PC-3 (cell line): ENCODE data around the gene RAP1GAP2. TPM values are rescaled to one million over a fixed set of nuclear protein-coding genes. Genes with fewer than 3 reads are reported as not detected.
A peak's percentile ranks its signal among the peaks of the same experiment; 100 is the strongest.

Experiments used
- ATAC-seq: fragments of 200-7000 bp; cut with Tn5 transposase; 2 replicates; pipeline ENCODE4 v1.9.1; 2020; ENCODE audit warnings: mild to moderate bottlenecking, moderate library complexity
- BruUV-seq: library from RNA; stranded (reverse); fragments of 400-500 nt; replicated peaks from 2 replicates; lab custom pipeline; 2021; lab: Mats Ljungman, UMichigan
- CTCF ChIA-PET: fragments of 300-600 bp; sonication (Branson Sonifier 250); formaldehyde crosslinking; loops from one replicate; lab custom pipeline; 2022; ENCODE audit warnings: antibody characterized with exemption; lab: Charles Lee
- POLR2A ChIA-PET: fragments of 300-600 bp; sonication (Branson Sonifier 250); formaldehyde crosslinking; loops from one replicate; lab custom pipeline; 2022; ENCODE audit warnings: antibody characterized with exemption; ENCODE audit not compliant: unreplicated experiment; lab: Charles Lee
- DNase-seq: peaks from one replicate; pipeline ENCODE4 v3.0.0-alpha.2; 2015
- H2AFZ ChIP-seq: fragments of 300-600 bp; sonication (generic); 2 replicates; pipeline ENCODE4 v1.6.0; 2016; ENCODE audit warnings: antibody characterized with exemption, low read length
- H3F3A ChIP-seq: fragments of 300-600 bp; sonication (generic); one replicate; pipeline ENCODE4 v1.6.0; 2017; ENCODE audit warnings: antibody characterized with exemption, low read length, control low read depth, mild to moderate bottlenecking; ENCODE audit not compliant: unreplicated experiment
- H3K27ac ChIP-seq: fragments of 300-600 bp; sonication (generic); 2 replicates; pipeline ENCODE4 v1.5.1; 2016; ENCODE audit warnings: mild to moderate bottlenecking, low read length
- H3K27me3 ChIP-seq: fragments of 300-600 bp; sonication (generic); 2 replicates; pipeline ENCODE4 v1.6.1; 2016; ENCODE audit warnings: low read length, mixed read lengths
- H3K36me3 ChIP-seq: fragments of 300-600 bp; sonication (generic); 2 replicates; pipeline ENCODE4 v1.6.1; 2016; ENCODE audit warnings: low read depth, mixed run types, low read length, mixed read lengths
- H3K4me1 ChIP-seq: fragments of 300-600 bp; sonication (generic); 2 replicates; pipeline ENCODE4 v1.5.1; 2016; ENCODE audit warnings: low read length; ENCODE audit not compliant: insufficient read depth
- H3K4me2 ChIP-seq: fragments of 300-600 bp; sonication (generic); 2 replicates; pipeline ENCODE4 v1.6.0; 2016; ENCODE audit warnings: low read length
- H3K4me3 ChIP-seq: fragments of 300-600 bp; sonication (generic); 2 replicates; pipeline ENCODE4 v1.5.1; 2016; ENCODE audit warnings: mild to moderate bottlenecking, low read length, mixed read lengths
- H3K79me2 ChIP-seq: fragments of 300-600 bp; sonication (generic); 2 replicates; pipeline ENCODE4 v1.6.1; 2017; ENCODE audit warnings: low read length, mixed read lengths
- H3K9ac ChIP-seq: fragments of 300-600 bp; sonication (generic); 2 replicates; pipeline ENCODE4 v1.6.0; 2016; ENCODE audit warnings: mild to moderate bottlenecking, low read length
- H3K9me2 ChIP-seq: fragments of 300-600 bp; sonication (generic); replicated peaks from 2 replicates; pipeline ENCODE4 v1.6.1; 2016; ENCODE audit warnings: mixed run types, low read length, mixed read lengths
- H3K9me3 ChIP-seq: fragments of 300-600 bp; sonication (generic); 2 replicates; pipeline ENCODE4 v1.6.1; 2016; ENCODE audit warnings: low read length, mixed read lengths
- H4K20me1 ChIP-seq: fragments of 300-600 bp; sonication (generic); 2 replicates; pipeline ENCODE4 v1.6.1; 2016; ENCODE audit warnings: low read length, mixed read lengths
- EZH2 ChIP-seq: fragments of 300-600 bp; sonication (generic); IDR thresholded peaks from one replicate; pipeline ENCODE4 v1.6.1; 2017; ENCODE audit warnings: antibody characterized with exemption, mild to moderate bottlenecking, low read length; ENCODE audit not compliant: unreplicated experiment
- EZH2phosphoT487 ChIP-seq: fragments of 300-600 bp; sonication (generic); IDR thresholded peaks from 2 replicates; pipeline ENCODE4 v1.6.1; 2018; ENCODE audit warnings: mild to moderate bottlenecking, antibody characterized with exemption, low read length, borderline replicate concordance
- intact Hi-C: fragments of 100-400 bp; cut with micrococcal nuclease; formaldehyde crosslinking; loops from 2 replicates; pipeline ENCODE4 v1.9.0; 2023
- total RNA-seq: library from RNA; depleted of rRNA; stranded (reverse); fragments of >200 nt; gene quantifications from 2 replicates; pipeline ENCODE4 v1.2.3, GENCODE V29; 2014
- TF ChIP-seq, protein P1 (sequence below): fragments of 300-600 bp; sonication (generic); conservative IDR thresholded peaks from 2 replicates; pipeline ENCODE4 v1.5.1; 2017; ENCODE audit warnings: antibody characterized with exemption, low read depth, mild to moderate bottlenecking, low read length

RAP1GAP2 gene
- total RNA-seq, 1 experiment from 2014 or later = 14.5 TPM

- H3K4me1 ChIP-seq = peaks cover 29% of the 10 kb centered on the region
- TF ChIP-seq EZH2 (no peak), EZH2phosphoT487 (no peak)
- TF ChIP-seq, protein P1, sequence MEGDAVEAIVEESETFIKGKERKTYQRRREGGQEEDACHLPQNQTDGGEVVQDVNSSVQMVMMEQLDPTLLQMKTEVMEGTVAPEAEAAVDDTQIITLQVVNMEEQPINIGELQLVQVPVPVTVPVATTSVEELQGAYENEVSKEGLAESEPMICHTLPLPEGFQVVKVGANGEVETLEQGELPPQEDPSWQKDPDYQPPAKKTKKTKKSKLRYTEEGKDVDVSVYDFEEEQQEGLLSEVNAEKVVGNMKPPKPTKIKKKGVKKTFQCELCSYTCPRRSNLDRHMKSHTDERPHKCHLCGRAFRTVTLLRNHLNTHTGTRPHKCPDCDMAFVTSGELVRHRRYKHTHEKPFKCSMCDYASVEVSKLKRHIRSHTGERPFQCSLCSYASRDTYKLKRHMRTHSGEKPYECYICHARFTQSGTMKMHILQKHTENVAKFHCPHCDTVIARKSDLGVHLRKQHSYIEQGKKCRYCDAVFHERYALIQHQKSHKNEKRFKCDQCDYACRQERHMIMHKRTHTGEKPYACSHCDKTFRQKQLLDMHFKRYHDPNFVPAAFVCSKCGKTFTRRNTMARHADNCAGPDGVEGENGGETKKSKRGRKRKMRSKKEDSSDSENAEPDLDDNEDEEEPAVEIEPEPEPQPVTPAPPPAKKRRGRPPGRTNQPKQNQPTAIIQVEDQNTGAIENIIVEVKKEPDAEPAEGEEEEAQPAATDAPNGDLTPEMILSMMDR = no peak
- no peaks in the 10 kb centered on the region for H3K9me3 ChIP-seq
- H3K27ac ChIP-seq = peak overlapping the region; percentile 89
- POLR2A ChIA-PET = interaction anchor here (0.7 kb wide), 2 partner anchors 27 to 933 kb away, joined by 8 read pairs; no protein-coding TSS in a partner anchor
- no peak overlapping the region for H3K4me3 ChIP-seq
- no peaks in the 10 kb centered on the region for H3K79me2 ChIP-seq
- CTCF ChIA-PET = no interaction called here
- BruUV-seq = no TSS peak
- DNase-seq = no peak
- H3K36me3 ChIP-seq = 0 out of 2 replicates have a peak, but pooled peaks cover 5% of the 10 kb centered on the region
- peak; percentile 19; the same call in 1 of the 2 replicates for ATAC-seq
- no peaks in the 10 kb centered on the region for H3K9me2 ChIP-seq
- peak overlapping the region; percentile 43 for H3K9ac ChIP-seq
- H3K27me3 ChIP-seq = no peaks in the 10 kb centered on the region
- H2AFZ ChIP-seq = no peak overlapping the region
- peak overlapping the region; percentile 43 for H3K4me2 ChIP-seq
- H3F3A ChIP-seq = no peaks in the 10 kb centered on the region
- intact Hi-C loops = loop anchor here (2.0 kb wide), 1 partner anchor 43 kb away; no protein-coding TSS in a partner anchor
- H4K20me1 ChIP-seq = no peaks in the 10 kb centered on the region
These were observed 207.3 kb downstream of the RAP1GAP2 start for GRCh38 chr17:3003296-3004149.

DNA sequence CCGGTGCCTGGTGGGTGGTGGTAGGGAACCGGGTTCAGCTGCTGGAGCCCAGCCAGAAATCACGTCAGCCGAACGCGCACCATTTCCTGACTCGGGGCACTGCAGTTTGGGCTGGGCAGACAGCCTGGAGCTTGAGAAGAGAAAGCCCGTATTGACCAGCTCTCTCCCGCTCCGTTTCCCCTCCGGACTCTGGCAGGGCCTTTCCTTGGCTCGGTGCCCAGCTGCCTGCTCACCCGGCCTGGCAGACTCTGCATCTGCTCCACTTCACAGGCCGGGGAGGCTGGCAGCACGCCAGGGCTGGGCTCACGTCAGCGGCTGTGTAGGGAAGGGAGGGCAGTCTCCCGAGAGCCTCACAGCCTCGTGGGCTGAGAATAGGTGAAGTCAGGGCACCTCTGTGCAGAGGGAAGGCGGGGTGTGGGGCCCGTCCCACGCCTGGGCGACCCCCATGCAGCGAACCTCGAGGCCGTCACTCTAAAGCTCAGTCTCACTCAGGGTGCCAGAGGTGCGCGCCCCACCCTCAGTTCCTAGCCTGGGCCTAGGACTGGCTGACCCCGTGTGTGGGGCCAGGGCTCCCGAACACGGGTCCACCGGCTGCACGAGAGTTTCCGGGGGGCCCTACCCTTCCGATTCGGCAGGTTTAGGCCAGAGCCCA, 208.0 kb downstream of the RAP1GAP2 start:
- POLR2A ChIA-PET = interaction anchor here (0.7 kb wide), 2 partner anchors 28 to 932 kb away, joined by 8 read pairs; no protein-coding TSS in a partner anchor
- H3K9me2 ChIP-seq = no peaks in the 10 kb centered on the region

More for the DNA sequence above, 208.0 kb downstream of the RAP1GAP2 start:
- Histone ChIP-seq H3K79me2 (no peaks in the 10 kb centered on the region), H3K4me1 (peaks cover 23% of the 10 kb centered on the region), H3F3A (no peaks in the 10 kb centered on the region), H3K27ac (peak overlapping the region; percentile 89), H3K9ac (peak overlapping the region; percentile 66), H3K9me3 (no peaks in the 10 kb centered on the region), H3K36me3 (0 out of 2 replicates have a peak, but pooled peaks cover 5% of the 10 kb centered on the region), H3K4me2 (peak overlapping the region; percentile 54), H3K4me3 (peak overlapping the region; percentile 23; the same call in 1 of the 2 replicates), H3K27me3 (no peaks in the 10 kb centered on the region), H2AFZ (peak overlapping the region; percentile 54; the same call in 1 of the 2 replicates), H4K20me1 (no peaks in the 10 kb centered on the region)
- DNase-seq = peak; percentile 97
- CTCF ChIA-PET = no interaction called here
- TF ChIP-seq EZH2 (no peak), EZH2phosphoT487 (no peak)
- TF ChIP-seq, protein P1 = no peak
- no TSS peak for BruUV-seq
- ATAC-seq = peak; percentile 95
- intact Hi-C loops = loop anchor here (2.0 kb wide), 1 partner anchor 43 kb away; no protein-coding TSS in a partner anchor
